NCI-H1436 (cell line): ENCODE data around the gene ARID1B.
"Not testable (repeated sequence)": the region's sequence is repeated elsewhere in the genome, so short reads cannot be mapped to it uniquely, and the experiment has no call there.

Experiments
- DNase-seq: peaks from one replicate; lab custom pipeline; 2025; lab: John Stamatoyannopoulos, UW

The ARID1B gene

GRCh38 chr6:156942266-156942665 is 165.1 kb downstream of the ARID1B start:
- no peak for DNase-seq

GRCh38 chr6:156943166-156943565 is 166.0 kb downstream of the ARID1B start:
- DNase-seq = no peak

- no peak for DNase-seq
Observed at GRCh38 chr6:156943816-156944215, 166.6 kb downstream of the ARID1B start.

GRCh38 chr6:156944412-156944811 is 167.2 kb downstream of the ARID1B start:
- DNase-seq = no peak

GRCh38 chr6:156945789-156946172 is 168.6 kb downstream of the ARID1B start:
- not testable (repeated sequence) for DNase-seq

GRCh38 chr6:156946370-156946936 is 169.3 kb downstream of the ARID1B start:
- no peak for DNase-seq

GRCh38 chr6:156948277-156948676 is 171.1 kb downstream of the ARID1B start:
- DNase-seq = no peak

GRCh38 chr6:156948807-156949206 is 171.6 kb downstream of the ARID1B start:
- DNase-seq = no peak

GRCh38 chr6:156949376-156949775 is 172.2 kb downstream of the ARID1B start:
- DNase-seq = no peak

- DNase-seq = no peak
Observed at GRCh38 chr6:156950084-156950483, 172.9 kb downstream of the ARID1B start.

GRCh38 chr6:156950531-156950930 is 173.4 kb downstream of the ARID1B start:
- DNase-seq = no peak

GRCh38 chr6:156952401-156952800 is 175.2 kb downstream of the ARID1B start:
- DNase-seq = no peak

- DNase-seq = no peak
Observed at GRCh38 chr6:156953127-156953478, 175.9 kb downstream of the ARID1B start.

- DNase-seq = peak; percentile 88
Observed at GRCh38 chr6:156953479-156954146, 176.4 kb downstream of the ARID1B start.

GRCh38 chr6:156954191-156954590 is 177.0 kb downstream of the ARID1B start:
- DNase-seq = no peak

- no peak for DNase-seq
Observed at GRCh38 chr6:156954816-156955215, 177.6 kb downstream of the ARID1B start.

GRCh38 chr6:156955494-156956183 is 178.5 kb downstream of the ARID1B start:
- DNase-seq = no peak

GRCh38 chr6:156956286-156956685 is 179.1 kb downstream of the ARID1B start:
- no peak for DNase-seq

GRCh38 chr6:156957931-156958547 is 180.9 kb downstream of the ARID1B start:
- DNase-seq = no peak

GRCh38 chr6:156960525-156960924 is 183.3 kb downstream of the ARID1B start:
- DNase-seq = no peak

- no peak for DNase-seq
Observed at GRCh38 chr6:156961282-156961892, 184.2 kb downstream of the ARID1B start.
